ELF-1 (cell line): ENCODE results near the gene KCNG3.
"Not testable (repeated sequence)": the region's sequence is repeated elsewhere in the genome, so short reads cannot be mapped to it uniquely, and the experiment has no call there.

Experiments used
- DNase-seq: peaks from one replicate; pipeline ENCODE4 v3.0.0-alpha.2; 2016; ENCODE audit warnings: low read depth, low spot score

The KCNG3 gene

GRCh38 chr2:42430188-42430587 is 63.6 kb downstream of the KCNG3 start:
- DNase-seq, result no peak

DNA sequence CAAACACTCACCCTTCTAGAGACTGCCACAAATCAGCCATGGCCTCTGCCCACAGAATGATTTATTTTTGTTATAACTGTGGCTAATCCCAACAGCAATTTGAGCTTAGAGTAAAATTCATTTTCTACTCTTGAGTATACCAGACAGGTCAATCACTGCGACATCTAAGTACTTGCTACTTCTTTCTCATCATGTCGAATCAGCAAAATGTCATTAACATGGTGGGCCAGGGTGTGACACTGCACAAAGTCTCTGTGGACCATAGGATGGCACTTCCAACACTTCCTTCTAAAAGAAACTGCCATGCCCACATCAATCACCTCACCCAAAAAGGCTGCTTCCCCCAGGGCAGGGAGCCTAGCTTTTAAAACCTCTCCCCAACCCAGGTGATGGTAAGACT is 64.4 kb downstream of the KCNG3 start:
- no peak for DNase-seq

DNA sequence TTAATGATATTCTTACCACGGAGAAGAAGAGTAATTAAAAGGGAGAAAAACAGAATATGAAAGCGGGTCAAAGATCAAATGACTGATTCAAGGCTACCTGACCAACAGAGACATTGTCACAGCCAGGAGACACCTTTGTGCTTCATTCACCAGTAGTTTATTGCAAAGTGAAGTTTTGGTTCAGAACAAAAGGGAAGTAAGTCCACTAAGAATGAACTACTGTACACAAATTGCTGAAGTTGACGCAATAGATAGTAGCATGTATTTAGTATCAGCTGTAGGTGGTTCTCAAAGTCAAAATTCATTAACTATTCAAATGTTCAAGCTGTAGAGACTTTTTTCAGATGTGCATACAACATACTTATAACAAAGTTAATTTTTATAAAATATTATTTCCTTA is 68.1 kb downstream of the KCNG3 start:
- DNase-seq, result no peak

DNA sequence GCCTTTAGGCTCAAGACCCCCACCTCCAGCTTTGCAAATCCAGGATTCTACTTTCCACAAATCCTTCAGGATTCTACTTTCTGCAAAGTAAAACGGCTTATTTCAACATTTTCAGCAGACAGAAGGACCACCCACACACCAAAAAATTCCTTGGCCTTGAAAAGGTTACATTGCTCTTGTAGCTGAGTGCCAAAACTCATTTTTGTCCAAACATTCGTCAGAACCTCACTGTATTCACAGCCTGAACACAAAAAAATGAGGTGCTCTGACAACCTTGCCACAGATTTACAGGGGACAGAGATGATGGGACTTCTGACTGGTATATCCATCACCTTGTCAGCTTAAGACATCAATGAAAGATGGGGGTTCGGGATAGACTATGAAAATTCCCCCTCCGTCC is 69.7 kb downstream of the KCNG3 start:
- DNase-seq, result no peak

DNA sequence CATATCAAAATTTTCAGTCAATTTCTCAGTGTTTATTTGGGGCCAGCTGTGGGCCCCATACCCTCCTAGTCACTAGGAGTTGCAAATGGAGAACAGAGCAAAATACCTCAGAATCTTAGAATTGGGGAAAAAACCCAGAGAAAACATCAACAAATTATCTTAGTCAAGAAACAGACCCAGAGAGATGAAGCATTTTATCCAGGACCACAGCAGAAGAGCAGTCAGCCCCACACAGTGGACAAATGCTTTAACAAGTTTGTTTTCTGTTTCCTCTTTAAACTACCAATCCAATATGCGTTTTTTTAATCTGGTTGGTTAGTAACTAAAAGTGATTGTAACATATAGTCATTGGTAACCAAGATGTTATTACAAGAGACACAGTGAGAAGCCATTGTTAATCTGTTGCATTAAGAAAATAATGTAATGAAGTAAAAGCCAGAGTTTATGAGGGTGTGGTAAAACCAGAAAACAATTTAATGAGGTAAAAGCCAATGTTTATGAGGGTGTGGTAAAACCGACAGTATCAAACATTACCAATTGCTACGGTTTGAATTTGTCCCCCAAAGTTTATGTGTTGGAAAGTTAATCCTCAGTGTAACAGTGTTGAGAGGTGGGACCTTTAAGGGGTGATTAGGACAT is 72.1 kb downstream of the KCNG3 start:
- DNase-seq, result no peak

- DNase-seq, result no peak
Measured at GRCh38 chr2:42421157-42421485, 72.7 kb downstream of the KCNG3 start.

GRCh38 chr2:42414648-42415047 is 79.1 kb downstream of the KCNG3 start:
- no peak for DNase-seq

GRCh38 chr2:42414158-42414557 is 79.6 kb downstream of the KCNG3 start:
- no peak for DNase-seq

- DNase-seq, result no peak
Measured at GRCh38 chr2:42410742-42411514, 82.9 kb downstream of the KCNG3 start.

GRCh38 chr2:42408009-42408408 is 85.8 kb downstream of the KCNG3 start:
- no peak for DNase-seq

DNA sequence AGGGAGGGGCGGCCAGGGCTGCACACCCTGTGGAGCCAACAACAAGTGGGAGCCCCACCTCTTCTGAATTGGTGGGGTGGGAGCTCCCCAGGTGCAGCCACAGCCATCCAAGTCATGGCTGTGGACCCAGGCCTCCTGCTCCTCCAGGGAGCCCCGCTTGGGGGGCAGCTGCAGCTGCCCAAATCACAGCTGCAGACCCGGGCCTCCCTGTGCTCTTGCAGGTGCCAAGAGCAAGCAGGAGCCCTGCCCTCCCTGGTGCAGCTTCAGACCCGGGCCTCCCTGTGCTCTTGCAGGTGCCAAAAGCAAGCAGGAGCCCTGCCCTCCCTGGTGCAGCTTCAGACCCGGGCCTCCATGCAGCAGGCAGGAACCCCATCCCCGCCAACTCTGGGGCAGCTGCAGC is 86.3 kb downstream of the KCNG3 start:
- no peak for DNase-seq

DNA sequence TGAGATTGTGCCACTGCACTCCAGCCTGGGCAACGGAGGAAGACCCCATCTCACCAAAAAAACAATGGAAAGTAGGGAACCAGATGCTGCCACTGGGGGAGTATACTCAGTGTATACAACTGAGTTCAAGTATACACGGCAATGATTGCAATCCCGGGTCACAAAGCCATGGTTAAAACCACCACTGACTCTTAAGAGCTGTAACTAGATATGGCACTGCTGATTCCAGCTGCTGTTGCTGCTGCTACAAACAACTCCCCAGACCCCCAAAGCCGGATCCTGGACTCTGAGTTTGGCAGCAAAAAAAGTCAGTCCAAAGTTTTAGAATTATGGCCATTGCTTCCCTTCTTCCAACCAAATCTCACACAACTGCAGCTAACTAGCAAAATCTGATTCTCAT is 89.1 kb downstream of the KCNG3 start:
- DNase-seq, result no peak

DNA sequence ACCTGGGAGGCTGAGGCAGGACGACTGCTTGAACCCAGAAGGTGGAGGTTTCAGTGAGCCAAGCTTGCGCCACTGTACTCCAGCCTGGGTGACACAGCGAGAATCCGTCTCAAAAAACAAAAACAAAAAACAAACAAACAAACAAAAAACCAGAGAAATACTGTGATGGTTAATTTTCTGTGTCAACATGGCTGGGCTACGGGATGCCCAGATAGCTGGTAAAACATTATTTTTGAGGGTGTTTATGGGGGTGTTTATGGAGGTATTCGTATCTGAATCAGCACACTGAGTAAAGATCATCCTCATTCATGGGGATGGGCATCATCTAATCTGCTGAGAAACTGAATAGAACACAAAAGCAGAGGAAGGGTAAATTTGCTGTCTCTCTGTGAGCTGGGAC is 92.0 kb downstream of the KCNG3 start:
- DNase-seq, result no peak

DNA sequence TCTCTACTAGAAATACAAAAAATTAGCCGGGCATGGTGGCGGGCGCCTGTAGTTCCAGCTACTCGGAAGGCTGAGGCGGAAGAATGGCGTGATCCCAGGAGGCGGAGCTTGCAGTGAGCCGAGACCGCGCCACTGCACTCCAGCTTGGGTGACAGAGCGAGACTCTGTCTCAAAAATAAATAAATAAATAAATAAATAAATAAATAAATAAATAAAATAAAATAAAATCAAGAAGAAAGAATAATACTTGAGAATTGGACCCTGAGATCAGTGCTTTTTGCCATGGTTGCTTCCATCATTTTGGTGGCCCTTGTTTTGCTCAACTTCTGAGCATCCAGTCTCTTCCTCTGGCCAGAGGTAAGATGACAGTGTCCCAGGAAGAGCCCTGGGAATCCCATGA is 95.7 kb downstream of the KCNG3 start:
- not testable (repeated sequence) for DNase-seq

DNA sequence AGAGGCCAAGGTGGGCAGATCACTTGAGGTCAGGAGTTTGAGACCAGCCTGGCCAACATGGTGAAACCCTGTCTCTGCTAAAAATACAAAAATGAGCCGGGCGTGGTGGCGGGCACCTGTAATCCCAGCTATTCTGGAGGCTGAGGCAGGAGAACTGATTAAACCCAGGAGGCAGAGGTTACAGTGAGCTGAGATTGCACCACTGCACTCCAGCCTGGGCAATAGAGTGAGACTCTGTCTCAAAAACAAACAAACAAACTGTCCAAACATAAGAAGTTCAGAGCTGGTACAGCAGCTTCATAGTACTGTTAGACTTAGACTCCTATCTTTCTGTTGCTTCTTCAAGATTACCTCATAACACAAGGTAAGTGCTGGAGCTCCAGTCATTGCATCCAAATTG is 100.5 kb downstream of the KCNG3 start:
- DNase-seq, result not testable (repeated sequence)

- no peak for DNase-seq
Measured at GRCh38 chr2:42392191-42392590, 101.6 kb downstream of the KCNG3 start.
